GM12878 (cell line): ENCODE measurements around the gene TUBAL3. TPM values are rescaled to one million over a fixed set of nuclear protein-coding genes. Genes with fewer than 3 reads are reported as not detected.
A peak's percentile ranks its signal among the peaks of the same experiment; 100 is the strongest.

Experiments used
- ATAC-seq: fragments of 200-7000 bp; cut with Tn5 transposase; 3 replicates; pipeline ENCODE4 v1.9.1; 2020; ENCODE audit warnings: mild to moderate bottlenecking, moderate library complexity
- BruUV-seq: library from RNA; stranded (reverse); fragments of 400-500 nt; replicated peaks from 2 replicates; lab custom pipeline; 2021; lab: Mats Ljungman, UMichigan
- CTCF ChIA-PET: fragments of 300-600 bp; sonication (Branson Sonifier 250); formaldehyde crosslinking; extraction: SDS; loops from one replicate; lab custom pipeline; 2021; ENCODE audit warnings: inconsistent platforms; lab: Yijun Ruan, JAX
- POLR2A ChIA-PET: fragments of 350-600 bp; formaldehyde crosslinking; extraction: SDS; loops from one replicate; lab custom pipeline; 2021; ENCODE audit warnings: inconsistent platforms; lab: Charles Lee
- RAD21 ChIA-PET: fragments of 300-600 bp; sonication (Branson Sonifier 250); formaldehyde crosslinking; loops from one replicate; lab custom pipeline; 2023; ENCODE audit warnings: antibody characterized with exemption; ENCODE audit not compliant: unreplicated experiment; lab: Charles Lee
- SMC1A ChIA-PET: fragments of 300-600 bp; sonication (Branson Sonifier 250); formaldehyde crosslinking; loops from one replicate; lab custom pipeline; 2023; ENCODE audit not compliant: unreplicated experiment, uncharacterized antibody; lab: Charles Lee
- DNase-seq: peaks from one replicate; pipeline ENCODE4 v3.0.0-alpha.2; 2011; ENCODE audit warnings: low read depth, low spot score
- FAIRE-seq: peaks from 3 replicates; lab custom pipeline; 2011; peaks lifted over from hg19 to GRCh38; lab: Jason Lieb, UNC
- H2AFZ ChIP-seq: 2 replicates; pipeline ENCODE4 v1.6.0; 2011; ENCODE audit warnings: low read depth, low read length, control low read depth; ENCODE audit not compliant: control insufficient read depth
- H3K27ac ChIP-seq: 2 replicates; pipeline ENCODE4 v1.5.1; 2011; ENCODE audit warnings: control low read depth; ENCODE audit not compliant: control insufficient read depth, insufficient read depth
- H3K27me3 ChIP-seq, 2 experiments: replicated peaks in 1 of 2; 2 replicates each; pipeline versions ENCODE4 v1.6.0 to v1.6.1; 2011; ENCODE audit warnings: low read length in 1 of 2; ENCODE audit not compliant: control insufficient read depth in 2 of 2, insufficient read depth in 2 of 2
- H3K36me3 ChIP-seq, 2 experiments: 2 replicates each; pipeline ENCODE4 v1.5.1; 2011; ENCODE audit warnings: low read length in 1 of 2; ENCODE audit not compliant: control insufficient read depth in 2 of 2, insufficient read depth in 2 of 2
- H3K4me1 ChIP-seq: 2 replicates; pipeline ENCODE4 v1.6.1; 2011; ENCODE audit warnings: mild to moderate bottlenecking, low read length, moderate library complexity, mixed read lengths; ENCODE audit not compliant: control insufficient read depth, insufficient read depth
- H3K4me2 ChIP-seq: 2 replicates; pipeline ENCODE4 v1.6.0; 2011; ENCODE audit warnings: control low read depth; ENCODE audit not compliant: control insufficient read depth, insufficient read depth
- H3K4me3 ChIP-seq: fragments of 200-600 bp; sonication (generic); 2 replicates; pipeline ENCODE4 v1.5.1; 2016
- H3K79me2 ChIP-seq: 2 replicates; pipeline ENCODE4 v1.6.0; 2011; ENCODE audit warnings: low read length; ENCODE audit not compliant: control insufficient read depth, insufficient read depth
- H3K9ac ChIP-seq: 2 replicates; pipeline ENCODE4 v1.8.0; 2011; ENCODE audit warnings: low read length, control low read depth, mixed read lengths; ENCODE audit not compliant: control insufficient read depth, insufficient read depth
- H3K9me3 ChIP-seq: replicated peaks from 3 replicates; pipeline ENCODE4 v1.5.1; 2011; ENCODE audit warnings: mild to moderate bottlenecking, low read length; ENCODE audit not compliant: control insufficient read depth, insufficient read depth
- H4K20me1 ChIP-seq: 2 replicates; pipeline ENCODE4 v1.6.0; 2011; ENCODE audit not compliant: control insufficient read depth, insufficient read depth
- JUNB ChIP-seq: IDR thresholded peaks from 2 replicates; pipeline ENCODE4 v1.6.1; 2016; ENCODE audit warnings: antibody characterized with exemption, mild to moderate bottlenecking
- PAX8 ChIP-seq: fragments of 450-650 bp; IDR thresholded peaks from 2 replicates; pipeline ENCODE4 v1.6.1; 2017; ENCODE audit warnings: mild to moderate bottlenecking, moderate library complexity
- RB1 ChIP-seq: fragments of 450-650 bp; formaldehyde crosslinking; IDR thresholded peaks from 2 replicates; pipeline ENCODE4 v1.6.1; 2017; ENCODE audit warnings: mild to moderate bottlenecking, borderline replicate concordance
- SMC3 ChIP-seq: IDR thresholded peaks from 2 replicates; pipeline ENCODE4 v1.6.1; 2011; ENCODE audit warnings: low read length, improper control_type of control experiment, borderline replicate concordance
- WGBS: methylation state at CpG from one replicate; pipeline ENCODE4 v1.1.6; 2016; ENCODE audit warnings: low lambda C conversion rate; ENCODE audit not compliant: insufficient replicate concordance, insufficient coverage; ENCODE audit errors: missing lambda C conversion rate; 5-methylcytosine and 5-hydroxymethylcytosine counted together
- in situ Hi-C: fragments of 300-500 bp; cut with MboI; formaldehyde crosslinking; loops from 9 replicates; pipeline ENCODE4 v1.14.3; 2018; ENCODE audit warnings: mixed read lengths
- intact Hi-C: fragments of 100-400 bp; cut with micrococcal nuclease; formaldehyde crosslinking; loops from one replicate; pipeline ENCODE4 v1.14.2; 2022; ENCODE audit not compliant: unreplicated experiment
- polyA plus RNA-seq, 11 experiments: library from polyadenylated mRNA; depleted of rRNA in 4 of 11; unstranded in 6 of 11; stranded (reverse) in 5 of 11; fragments of >200 nt; fragmentation: Nextera tagmentation in 4 of 11; fragmentation: Illumina TruSeq in 1 of 11; extraction: Ambion mirVana in 4 of 11; extraction: Trizol in 1 of 11; gene quantifications; 1 replicate in 1 of 11; 2 replicates in 10 of 11; pipeline versions ENCODE4 v1.2.1 to v1.2.3, GENCODE V29; 2011 to 2016; ENCODE audit warnings: inconsistent platforms in 2 of 11, missing spikeins in 2 of 11, low read depth in 1 of 11
- total RNA-seq, 4 experiments: library from RNA; depleted of rRNA in 3 of 4; stranded (reverse); fragments of >200 nt in 3 of 4; fragmentation: Illumina TruSeq in 1 of 4; extraction: Trizol in 1 of 4; gene quantifications; 2 replicates each; pipeline versions ENCODE4 v1.2.1 to v1.2.3, GENCODE V29; 2013 to 2021
- TF ChIP-seq, protein P1 (sequence below): fragments of 450-650 bp; conservative IDR thresholded peaks from 2 replicates; pipeline ENCODE4 v1.6.1; 2017; ENCODE audit warnings: mild to moderate bottlenecking, moderate library complexity

The TUBAL3 gene
- total and polyA plus RNA-seq, 10 of the 15 experiments (the other 5 are each of a cell fraction or from before 2014, with no cell fraction given) = 0.03 to 0.06 TPM; not detected in 8

DNA sequence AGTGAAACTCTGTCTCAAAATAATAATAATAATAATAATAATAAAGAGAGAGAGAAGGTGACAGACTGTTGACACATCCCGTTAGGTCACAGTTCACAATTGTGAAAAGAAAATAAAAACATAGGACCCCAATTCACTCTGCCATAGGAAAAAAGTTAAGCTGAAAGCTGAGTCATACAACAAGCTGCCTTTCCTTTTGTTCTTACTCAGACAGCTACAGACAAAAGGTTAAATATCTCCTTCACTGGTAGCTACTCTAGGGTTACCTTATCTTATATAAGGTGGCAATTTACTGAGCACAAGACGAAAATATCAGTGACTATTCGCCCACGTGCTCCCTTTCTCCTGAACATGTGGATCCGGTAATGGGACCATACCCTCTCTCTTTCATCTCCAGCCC is 17.5 kb downstream of the TUBAL3 start:
- ATAC-seq = peak; percentile 31; the same call in 1 of the 3 replicates
- no peaks in the 10 kb centered on the region for H3K4me1 ChIP-seq
- no peak overlapping the region for H2AFZ ChIP-seq
- intact Hi-C loops (no loop called here), in situ Hi-C loops (loop anchor here (5.0 kb wide), 1 partner anchor 540 kb away; no protein-coding TSS in a partner anchor)
- no peak for FAIRE-seq
- ChIA-PET RAD21 (interaction anchor here (1.6 kb wide), 1 partner anchor 537 kb away, joined by 5 read pairs; no protein-coding TSS in a partner anchor), CTCF (interaction anchor here (1.0 kb wide), 1 partner anchor 537 kb away, joined by 4 read pairs; no protein-coding TSS in a partner anchor), SMC1A (interaction anchor here (1.0 to 1.6 kb wide), 3 partner anchors 10 to 537 kb away, joined by 3 to 6 read pairs (median 5); no protein-coding TSS in a partner anchor), POLR2A (no interaction called here)
- no peaks in the 10 kb centered on the region for H3K79me2 ChIP-seq
- H4K20me1 ChIP-seq = no peaks in the 10 kb centered on the region
- DNase-seq = no peak
- TF ChIP-seq JUNB (peak; percentile 63), RB1 (no peak)
- H3K9ac ChIP-seq = no peak overlapping the region
- H3K9me3 ChIP-seq = peaks cover 2% of the 10 kb centered on the region; the same call in 2 of the 3 replicates
- 40% methylated on average over 5 of the region's 5 CpGs for WGBS
- H3K27ac ChIP-seq = no peak overlapping the region
- BruUV-seq = no TSS peak
- no peaks in the 10 kb centered on the region for H3K36me3 ChIP-seq
- H3K4me2 ChIP-seq = no peak overlapping the region
- no peak overlapping the region for H3K4me3 ChIP-seq
- no peaks in the 10 kb centered on the region; a peak in 1 of 4 replicates for H3K27me3 ChIP-seq

DNA sequence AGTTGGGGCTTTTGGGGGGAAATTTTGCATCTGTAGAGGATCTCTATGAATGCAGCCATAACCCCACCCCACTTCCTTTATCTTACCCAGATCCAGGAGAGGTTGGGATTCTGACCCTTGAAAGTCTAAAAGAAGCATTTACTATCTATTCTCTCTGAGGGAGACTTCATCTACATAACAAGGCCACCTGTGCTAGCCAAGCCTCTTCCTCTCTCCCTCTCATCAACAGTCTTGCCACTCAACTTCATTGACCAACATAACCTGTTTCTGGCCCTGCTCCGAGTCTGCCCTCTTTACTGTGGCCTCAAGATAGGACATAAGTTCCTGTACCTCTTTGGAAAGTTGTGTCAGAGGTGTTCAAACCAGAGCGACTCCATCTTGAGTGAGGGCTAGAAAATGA is 19.4 kb downstream of the TUBAL3 start:
- FAIRE-seq = no peak
- RAD21 ChIA-PET = no interaction called here
- Histone ChIP-seq H3K79me2 (no peaks in the 10 kb centered on the region), H3K9me3 (peaks cover 2% of the 10 kb centered on the region; the same call in 2 of the 3 replicates), H4K20me1 (no peaks in the 10 kb centered on the region), H2AFZ (no peak overlapping the region), H3K36me3 (no peaks in the 10 kb centered on the region), H3K9ac (no peak overlapping the region), H3K27ac (no peak overlapping the region), H3K4me1 (no peaks in the 10 kb centered on the region), H3K4me2 (no peak overlapping the region), H3K4me3 (no peak overlapping the region), H3K27me3 (no peaks in the 10 kb centered on the region; a peak in 1 of 4 replicates)
- CTCF ChIA-PET = interaction anchor here (2.5 kb wide), 1 partner anchor 536 kb away, joined by 20 read pairs; no protein-coding TSS in a partner anchor
- DNase-seq = no peak
- 46% methylated on average over 2 of the region's 2 CpGs for WGBS
- SMC1A ChIA-PET = no interaction called here
- ATAC-seq = no peak
- in situ Hi-C loops = loop anchor here (5.0 kb wide), 1 partner anchor 538 kb away; no protein-coding TSS in a partner anchor
- BruUV-seq = no TSS peak
- POLR2A ChIA-PET = no interaction called here
- intact Hi-C loops = loop anchor here (2.0 kb wide), 1 partner anchor 536 kb away; no protein-coding TSS in a partner anchor
- TF ChIP-seq JUNB (no peak), PAX8 (no peak), SMC3 (no peak)
- TF ChIP-seq, protein P1, sequence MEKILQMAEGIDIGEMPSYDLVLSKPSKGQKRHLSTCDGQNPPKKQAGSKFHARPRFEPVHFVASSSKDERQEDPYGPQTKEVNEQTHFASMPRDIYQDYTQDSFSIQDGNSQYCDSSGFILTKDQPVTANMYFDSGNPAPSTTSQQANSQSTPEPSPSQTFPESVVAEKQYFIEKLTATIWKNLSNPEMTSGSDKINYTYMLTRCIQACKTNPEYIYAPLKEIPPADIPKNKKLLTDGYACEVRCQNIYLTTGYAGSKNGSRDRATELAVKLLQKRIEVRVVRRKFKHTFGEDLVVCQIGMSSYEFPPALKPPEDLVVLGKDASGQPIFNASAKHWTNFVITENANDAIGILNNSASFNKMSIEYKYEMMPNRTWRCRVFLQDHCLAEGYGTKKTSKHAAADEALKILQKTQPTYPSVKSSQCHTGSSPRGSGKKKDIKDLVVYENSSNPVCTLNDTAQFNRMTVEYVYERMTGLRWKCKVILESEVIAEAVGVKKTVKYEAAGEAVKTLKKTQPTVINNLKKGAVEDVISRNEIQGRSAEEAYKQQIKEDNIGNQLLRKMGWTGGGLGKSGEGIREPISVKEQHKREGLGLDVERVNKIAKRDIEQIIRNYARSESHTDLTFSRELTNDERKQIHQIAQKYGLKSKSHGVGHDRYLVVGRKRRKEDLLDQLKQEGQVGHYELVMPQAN = no peak
